ENCODE results near the gene SGMS1.

GRCh38 chr10:50603151-50603850 lies 20.5 kb downstream of the SGMS1 start:
- TF ChIP-seq POLR2A (IDR thresholded peaks at IDR 0.05) (no peak), POLR2AphosphoS5 (IDR thresholded peaks at IDR 0.05) (no peak), EP300 (IDR thresholded peaks at IDR 0.05) (no peak)
- TF ChIP-seq, protein P1, sequence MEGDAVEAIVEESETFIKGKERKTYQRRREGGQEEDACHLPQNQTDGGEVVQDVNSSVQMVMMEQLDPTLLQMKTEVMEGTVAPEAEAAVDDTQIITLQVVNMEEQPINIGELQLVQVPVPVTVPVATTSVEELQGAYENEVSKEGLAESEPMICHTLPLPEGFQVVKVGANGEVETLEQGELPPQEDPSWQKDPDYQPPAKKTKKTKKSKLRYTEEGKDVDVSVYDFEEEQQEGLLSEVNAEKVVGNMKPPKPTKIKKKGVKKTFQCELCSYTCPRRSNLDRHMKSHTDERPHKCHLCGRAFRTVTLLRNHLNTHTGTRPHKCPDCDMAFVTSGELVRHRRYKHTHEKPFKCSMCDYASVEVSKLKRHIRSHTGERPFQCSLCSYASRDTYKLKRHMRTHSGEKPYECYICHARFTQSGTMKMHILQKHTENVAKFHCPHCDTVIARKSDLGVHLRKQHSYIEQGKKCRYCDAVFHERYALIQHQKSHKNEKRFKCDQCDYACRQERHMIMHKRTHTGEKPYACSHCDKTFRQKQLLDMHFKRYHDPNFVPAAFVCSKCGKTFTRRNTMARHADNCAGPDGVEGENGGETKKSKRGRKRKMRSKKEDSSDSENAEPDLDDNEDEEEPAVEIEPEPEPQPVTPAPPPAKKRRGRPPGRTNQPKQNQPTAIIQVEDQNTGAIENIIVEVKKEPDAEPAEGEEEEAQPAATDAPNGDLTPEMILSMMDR (IDR thresholded peaks at IDR 0.05) = no peak
